ENCODE measurements around the gene CHTOP.

Gene CHTOP

GRCh38 chr1:153615406-153615805 is 18.5 kb upstream of the CHTOP start:
- no peak overlapping the region for H4K91ac ChIP-seq (ENCODE audit: low read depth, low read length)
- no peak overlapping the region for H3K4me2 ChIP-seq (ENCODE audit: low read length)
- H4K12ac ChIP-seq (ENCODE audit: low read depth, low read length): no peak overlapping the region
- peaks cover 8 to 13% of the 10 kb centered on the region in 2 experiments for H3K36me3 ChIP-seq (ENCODE audit: control insufficient read depth in 1 of 2, insufficient read depth in 2 of 2, low read length in 2 of 2)
- no peak overlapping the region for H2BK120ac ChIP-seq (ENCODE audit: insufficient read depth, low read length, poor library complexity)
- no peaks in the 10 kb centered on the region for H3K79me2 ChIP-seq (ENCODE audit: control insufficient read depth, insufficient read depth, low read length, poor library complexity)
- no peak overlapping the region for H4K8ac ChIP-seq (ENCODE audit: low read depth, low read length)
- H3K79me1 ChIP-seq (ENCODE audit: low read length): peaks cover 16% of the 10 kb centered on the region
- H2BK12ac ChIP-seq (ENCODE audit: low read length): no peak overlapping the region
- no peak overlapping the region for H3K23ac ChIP-seq (ENCODE audit: low read length)
- no peaks in the 10 kb centered on the region for H3K9me3 ChIP-seq (ENCODE audit: insufficient read depth, low read depth, low read length)
- DNase-seq: no peak
- no peak overlapping the region for H2AFZ ChIP-seq (ENCODE audit: insufficient read depth, low read length, poor library complexity)
- H3K4me1 ChIP-seq (ENCODE audit: control insufficient read depth in 1 of 2, insufficient read depth in 2 of 2, low read length in 2 of 2): peaks cover 27 to 33% of the 10 kb centered on the region in 2 experiments
- H3K4me3 ChIP-seq (ENCODE audit: low read depth, low read length): no peak overlapping the region
- H3K27ac ChIP-seq (ENCODE audit: low read depth, low read length): no peak overlapping the region
- no peak overlapping the region for H3K4ac ChIP-seq (ENCODE audit: low read depth, low read length)
- no peak overlapping the region for H3K9ac ChIP-seq (ENCODE audit: low read length)
- H3K14ac ChIP-seq (ENCODE audit: low read length): no peak overlapping the region
- no CpG with 5 or more reads among the region's 2 CpGs for WGBS (ENCODE audit: extremely low coverage, insufficient coverage, insufficient read length)
- peak overlapping the region; percentile 23 for H3K18ac ChIP-seq (ENCODE audit: low read length)
- no peaks in the 10 kb centered on the region for H3K27me3 ChIP-seq (ENCODE audit: insufficient read depth, low read length)
- peak overlapping the region; percentile 0 for H2AK5ac ChIP-seq (ENCODE audit: low read length)
- H2BK5ac ChIP-seq (ENCODE audit: low read depth, low read length, poor library complexity): no peak overlapping the region

- Histone ChIP-seq H2AK5ac (ENCODE audit: low read length) (peak within 1 kb of the TSS; percentile 81), H3K18ac (ENCODE audit: low read length) (peak within 1 kb of the TSS; percentile 38), H3K9ac (ENCODE audit: low read length) (no peak within 1 kb of the TSS), H3K79me1 (ENCODE audit: low read length) (peaks cover 16% of the 10 kb centered on the region), H3K4me1 (ENCODE audit: control insufficient read depth in 1 of 2, insufficient read depth in 2 of 2, low read length in 2 of 2) (peaks cover 21 to 26% of the 10 kb centered on the region in 2 experiments), H2BK120ac (ENCODE audit: insufficient read depth, low read length, poor library complexity) (peak within 1 kb of the TSS; percentile 61), H3K4me2 (ENCODE audit: low read length) (no peak within 1 kb of the TSS), H2BK5ac (ENCODE audit: low read depth, low read length, poor library complexity) (no peak within 1 kb of the TSS), H4K12ac (ENCODE audit: low read depth, low read length) (no peak within 1 kb of the TSS), H3K79me2 (ENCODE audit: control insufficient read depth, insufficient read depth, low read length, poor library complexity) (no peaks in the 10 kb centered on the region), H3K14ac (ENCODE audit: low read length) (peak within 1 kb of the TSS; percentile 44), H3K36me3 (ENCODE audit: control insufficient read depth in 1 of 2, insufficient read depth in 2 of 2, low read length in 2 of 2) (peaks cover 10 to 13% of the 10 kb centered on the region in 2 experiments), H2AFZ (ENCODE audit: insufficient read depth, low read length, poor library complexity) (peak within 1 kb of the TSS; percentile 19), H4K8ac (ENCODE audit: low read depth, low read length) (peak within 1 kb of the TSS; percentile 62), H3K9me3 (ENCODE audit: insufficient read depth, low read depth, low read length) (no peaks in the 10 kb centered on the region), H2BK12ac (ENCODE audit: low read length) (peak within 1 kb of the TSS; percentile 76), H3K27ac (ENCODE audit: low read depth, low read length) (no peak within 1 kb of the TSS), H4K91ac (ENCODE audit: low read depth, low read length) (peak within 1 kb of the TSS; percentile 83), H3K23ac (ENCODE audit: low read length) (no peak within 1 kb of the TSS), H3K4ac (ENCODE audit: low read depth, low read length) (peak within 1 kb of the TSS; percentile 19), H3K4me3 (ENCODE audit: low read depth, low read length) (no peak within 1 kb of the TSS), H3K27me3 (ENCODE audit: insufficient read depth, low read length) (no peaks in the 10 kb centered on the region)
- DNase-seq: no peak
- no CpG with 5 or more reads among the region's 10 CpGs for WGBS (ENCODE audit: extremely low coverage, insufficient coverage, insufficient read length)
These were observed 17.5 kb upstream of the CHTOP start, which contains the start of gene S100A14 for GRCh38 chr1:153616144-153616916. Gene S100A14 (minus strand): TSS chr1:153616325. CDS start chr1:153615858, 467 bp downstream.

GRCh38 chr1:153616917-153617311 is 17.0 kb upstream of the CHTOP start:
- Histone ChIP-seq H2BK120ac (ENCODE audit: insufficient read depth, low read length, poor library complexity) (peak overlapping the region; percentile 61), H3K4me3 (ENCODE audit: low read depth, low read length) (no peak overlapping the region), H3K18ac (ENCODE audit: low read length) (peak overlapping the region; percentile 38), H2AK5ac (ENCODE audit: low read length) (peak overlapping the region; percentile 81), H3K79me2 (ENCODE audit: control insufficient read depth, insufficient read depth, low read length, poor library complexity) (no peaks in the 10 kb centered on the region), H3K27ac (ENCODE audit: low read depth, low read length) (no peak overlapping the region), H3K4me1 (ENCODE audit: control insufficient read depth in 1 of 2, insufficient read depth in 2 of 2, low read length in 2 of 2) (peaks cover 17 to 26% of the 10 kb centered on the region in 2 experiments), H2BK12ac (ENCODE audit: low read length) (peak overlapping the region; percentile 76), H3K23ac (ENCODE audit: low read length) (no peak overlapping the region), H4K12ac (ENCODE audit: low read depth, low read length) (no peak overlapping the region), H3K4me2 (ENCODE audit: low read length) (no peak overlapping the region), H3K4ac (ENCODE audit: low read depth, low read length) (no peak overlapping the region), H4K8ac (ENCODE audit: low read depth, low read length) (peak overlapping the region; percentile 62), H3K9me3 (ENCODE audit: insufficient read depth, low read depth, low read length) (no peaks in the 10 kb centered on the region), H3K79me1 (ENCODE audit: low read length) (peaks cover 16% of the 10 kb centered on the region), H2BK5ac (ENCODE audit: low read depth, low read length, poor library complexity) (no peak overlapping the region), H2AFZ (ENCODE audit: insufficient read depth, low read length, poor library complexity) (peak overlapping the region; percentile 19), H3K14ac (ENCODE audit: low read length) (peak overlapping the region; percentile 44), H3K27me3 (ENCODE audit: insufficient read depth, low read length) (no peaks in the 10 kb centered on the region), H4K91ac (ENCODE audit: low read depth, low read length) (peak overlapping the region; percentile 83), H3K36me3 (ENCODE audit: control insufficient read depth in 1 of 2, insufficient read depth in 2 of 2, low read length in 2 of 2) (peaks cover 10 to 13% of the 10 kb centered on the region in 2 experiments), H3K9ac (ENCODE audit: low read length) (no peak overlapping the region)
- no CpG with 5 or more reads among the region's 5 CpGs for WGBS (ENCODE audit: extremely low coverage, insufficient coverage, insufficient read length)
- DNase-seq: no peak

- Histone ChIP-seq H3K36me3 (ENCODE audit: control insufficient read depth in 1 of 2, insufficient read depth in 2 of 2, low read length in 2 of 2) (peaks cover 10 to 17% of the 10 kb centered on the region in 2 experiments), H2AK5ac (ENCODE audit: low read length) (no peak overlapping the region), H4K12ac (ENCODE audit: low read depth, low read length) (no peak overlapping the region), H3K18ac (ENCODE audit: low read length) (no peak overlapping the region), H3K27ac (ENCODE audit: low read depth, low read length) (no peak overlapping the region), H3K4me3 (ENCODE audit: low read depth, low read length) (no peak overlapping the region), H4K8ac (ENCODE audit: low read depth, low read length) (peak overlapping the region; percentile 31), H3K4me2 (ENCODE audit: low read length) (no peak overlapping the region), H2AFZ (ENCODE audit: insufficient read depth, low read length, poor library complexity) (no peak overlapping the region), H2BK5ac (ENCODE audit: low read depth, low read length, poor library complexity) (no peak overlapping the region), H3K79me1 (ENCODE audit: low read length) (peaks cover 11% of the 10 kb centered on the region), H3K23ac (ENCODE audit: low read length) (no peak overlapping the region), H3K27me3 (ENCODE audit: insufficient read depth, low read length) (no peaks in the 10 kb centered on the region), H3K4me1 (ENCODE audit: control insufficient read depth in 1 of 2, insufficient read depth in 2 of 2, low read length in 2 of 2) (peaks cover 15 to 22% of the 10 kb centered on the region in 2 experiments), H3K14ac (ENCODE audit: low read length) (no peak overlapping the region), H3K9me3 (ENCODE audit: insufficient read depth, low read depth, low read length) (no peaks in the 10 kb centered on the region), H3K4ac (ENCODE audit: low read depth, low read length) (no peak overlapping the region), H3K79me2 (ENCODE audit: control insufficient read depth, insufficient read depth, low read length, poor library complexity) (no peaks in the 10 kb centered on the region), H2BK12ac (ENCODE audit: low read length) (no peak overlapping the region), H4K91ac (ENCODE audit: low read depth, low read length) (peak overlapping the region; percentile 83), H2BK120ac (ENCODE audit: insufficient read depth, low read length, poor library complexity) (no peak overlapping the region), H3K9ac (ENCODE audit: low read length) (no peak overlapping the region)
- peak; percentile 56 to 83 for DNase-seq
- no CpG with 5 or more reads among the region's 6 CpGs for WGBS (ENCODE audit: extremely low coverage, insufficient coverage, insufficient read length)
These were observed 16.2 kb upstream of the CHTOP start for GRCh38 chr1:153617663-153618062.

Data from trophoblast cell (in vitro differentiated cells and primary cell).